ENCODE measurements around the gene ATOSB. TPM values are rescaled to one million over a fixed set of nuclear protein-coding genes. Genes with fewer than 3 reads are reported as not detected.
"Not testable (repeated sequence)": the region's sequence is repeated elsewhere in the genome, so short reads cannot be mapped to it uniquely, and the experiment has no call there.

ATOSB gene
- total and polyA plus RNA-seq, 9 donors, result 2.5 to 12.2 (median 7.1) TPM

GRCh38 chr9:35152926-35153325 is 37.3 kb upstream of the ATOSB start:
- no peak overlapping the region for H3K27ac ChIP-seq
- no peaks in the 10 kb centered on the region for H3K9me3 ChIP-seq
- no peaks in the 10 kb centered on the region for H3K36me3 ChIP-seq
- H3K4me3 ChIP-seq, result no peak overlapping the region
- intact Hi-C loops (cut with DNase I), result no loop called here
- TF ChIP-seq POLR2A (IDR thresholded peaks at IDR 0.05), result no peak
- TF ChIP-seq CTCF (IDR thresholded peaks at IDR 0.05), result no peak
- TF ChIP-seq EP300 (IDR thresholded peaks at IDR 0.05), result no peak
- no peak for DNase-seq
- H3K27me3 ChIP-seq, result no peaks in the 10 kb centered on the region
- no peaks in the 10 kb centered on the region for H3K4me1 ChIP-seq (ENCODE audit: insufficient read depth)
- WGBS, 3 donors, result 88 to 96% (median 91%) methylated on average over 9 of the region's 9 CpGs

GRCh38 chr9:35147941-35148563 is 32.4 kb upstream of the ATOSB start:
- DNase-seq; H3K4me3 ChIP-seq; H3K36me3 ChIP-seq; H3K27ac ChIP-seq; H3K27me3 ChIP-seq; H3K9me3 ChIP-seq; intact Hi-C loops (cut with DNase I); H3K4me1 ChIP-seq (ENCODE audit: insufficient read depth): not testable (repeated sequence)
- WGBS, 3 donors, result 70 to 82% (median 74%) methylated on average over 5 of the region's 5 CpGs

GRCh38 chr9:35142037-35142436 is 26.4 kb upstream of the ATOSB start:
- H3K36me3 ChIP-seq, result no peaks in the 10 kb centered on the region
- no peaks in the 10 kb centered on the region for H3K27me3 ChIP-seq
- no peaks in the 10 kb centered on the region for H3K4me1 ChIP-seq (ENCODE audit: insufficient read depth)
- H3K27ac ChIP-seq, result no peak overlapping the region
- H3K4me3 ChIP-seq, result no peak overlapping the region
- intact Hi-C loops (cut with DNase I), result no loop called here
- no peak for DNase-seq
- TF ChIP-seq EP300 (IDR thresholded peaks at IDR 0.05) (no peak), CTCF (IDR thresholded peaks at IDR 0.05) (no peak), POLR2A (IDR thresholded peaks at IDR 0.05) (no peak)
- peaks cover 0 to 11% of the 10 kb centered on the region in 2 donors for H3K9me3 ChIP-seq
- 87 to 88% (median 88%) methylated on average over 5 of the region's 5 CpGs for WGBS, 3 donors

GRCh38 chr9:35140093-35140492 is 24.4 kb upstream of the ATOSB start:
- no peaks in the 10 kb centered on the region for H3K4me1 ChIP-seq (ENCODE audit: insufficient read depth)
- H3K9me3 ChIP-seq, result peaks cover 0 to 11% of the 10 kb centered on the region in 2 donors
- H3K36me3 ChIP-seq, result no peaks in the 10 kb centered on the region
- H3K4me3 ChIP-seq, result no peak overlapping the region
- DNase-seq, result no peak
- no peak overlapping the region for H3K27ac ChIP-seq
- no peaks in the 10 kb centered on the region for H3K27me3 ChIP-seq
- intact Hi-C loops (cut with DNase I), result no loop called here
- 79 to 84% (median 81%) methylated on average over 2 of the region's 2 CpGs for WGBS, 3 donors
- TF ChIP-seq CTCF (IDR thresholded peaks at IDR 0.05) (no peak), EP300 (IDR thresholded peaks at IDR 0.05) (no peak)

GRCh38 chr9:35136866-35137265 is 21.2 kb upstream of the ATOSB start:
- Histone ChIP-seq H3K36me3 (no peaks in the 10 kb centered on the region), H3K9me3 (no peaks in the 10 kb centered on the region), H3K27ac (no peak overlapping the region), H3K27me3 (no peaks in the 10 kb centered on the region), H3K4me3 (no peak overlapping the region), H3K4me1 (ENCODE audit: insufficient read depth) (no peaks in the 10 kb centered on the region)
- intact Hi-C loops (cut with DNase I), result no loop called here
- WGBS, 3 donors, result 70 to 75% (median 72%) methylated on average over 8 of the region's 8 CpGs
- DNase-seq, result no peak
- TF ChIP-seq EP300 (IDR thresholded peaks at IDR 0.05), result no peak
- TF ChIP-seq POLR2A (IDR thresholded peaks at IDR 0.05), result no peak
- no peak for TF ChIP-seq CTCF (IDR thresholded peaks at IDR 0.05)

All from ovary (tissue), 9 donors.